ENCODE data around the gene FOXP1.

- no peak for TF ChIP-seq CTCF (IDR thresholded peaks at IDR 0.05)
- TF ChIP-seq EZH2 (IDR thresholded peaks at IDR 0.05): no peak
- no peak for TF ChIP-seq EZH2phosphoT487 (IDR thresholded peaks at IDR 0.05)
Measured at GRCh38 chr3:71408903-71409302, 174.6 kb downstream of the FOXP1 start.

Data from neural progenitor cell (in vitro differentiated cells).